ENCODE data around the gene CNGA3. TPM values are rescaled to one million over a fixed set of nuclear protein-coding genes. Genes with fewer than 3 reads are reported as not detected.

Gene CNGA3
- total RNA-seq (2014; rRNA removed; shearing (Covaris generic)) (under 0.01 and 0.51 TPM in 2 replicates), polyA plus RNA-seq (2016; fragmentation: Nextera tagmentation; extraction: Ambion mirVana) (0.20 and 0.30 TPM in 2 replicates)

- DNase-seq, result peak; percentile 57
- H3K9me3 ChIP-seq (ENCODE audit: low read depth), result no peaks in the 10 kb centered on the region
- peak within 1 kb of the TSS; percentile 68 for H3K4me3 ChIP-seq
- no peak within 1 kb of the TSS for H3K9ac ChIP-seq
- H3K36me3 ChIP-seq (ENCODE audit: low read depth), result no peaks in the 10 kb centered on the region
- 5% methylated on average over 59 to 64 of the region's 72 CpGs for WGBS, 2 experiments (ENCODE audit: low coverage in 1 of 2, low lambda C conversion rate in 2 of 2, missing lambda C conversion rate in 2 of 2)
- H3K4me1 ChIP-seq (ENCODE audit: insufficient read depth), result 0 out of 2 replicates have a peak, but pooled peaks cover 3% of the 10 kb centered on the region
- H3K9me2 ChIP-seq (ENCODE audit: insufficient read depth), result no peaks in the 10 kb centered on the region
- H3F3A ChIP-seq (ENCODE audit: insufficient read depth), result no peaks in the 10 kb centered on the region
- in situ Hi-C loops (cut with MboI), result no loop called here
- H3K27me3 ChIP-seq (replicated peaks; ENCODE audit: insufficient read depth), result peaks cover 42% of the 10 kb centered on the region
- H3K4me2 ChIP-seq (ENCODE audit: unreplicated experiment), result peak within 1 kb of the TSS; percentile 85
- no peak within 1 kb of the TSS for H3K27ac ChIP-seq
- H4K20me1 ChIP-seq (ENCODE audit: insufficient read depth), result no peaks in the 10 kb centered on the region
- TF ChIP-seq EZH2 (IDR thresholded peaks at IDR 0.05; ENCODE audit: insufficient read depth, poor library complexity, severe bottlenecking) (peak; percentile 75), EZH2phosphoT487 (IDR thresholded peaks at IDR 0.05; ENCODE audit: insufficient read depth, low read depth) (0 out of 2 replicates have a peak, but pooled peaks have one; percentile 41)
- no peaks in the 10 kb centered on the region for H3K79me2 ChIP-seq (ENCODE audit: insufficient read depth)
- peak within 1 kb of the TSS; percentile 78 for H2AFZ ChIP-seq
Observed at GRCh38 chr2:98346311-98347236, at the start of gene CNGA3. Gene CNGA3 (plus strand): TSS chr2:98346456. CDS start chr2:98369976, 23,520 bp downstream.

- DNase-seq, result no peak
- in situ Hi-C loops (cut with MboI), result no loop called here
- no peak overlapping the region for H3K27ac ChIP-seq
Observed at GRCh38 chr2:98297817-98298682, 48.2 kb upstream of the CNGA3 start.

GRCh38 chr2:98298683-98299164, 47.5 kb upstream of the CNGA3 start:
- Histone ChIP-seq H3K4me2 (ENCODE audit: unreplicated experiment) (no peak overlapping the region), H3K36me3 (ENCODE audit: low read depth) (no peaks in the 10 kb centered on the region), H3K79me2 (ENCODE audit: insufficient read depth) (no peaks in the 10 kb centered on the region), H3K4me1 (ENCODE audit: insufficient read depth) (no peaks in the 10 kb centered on the region), H3K4me3 (no peak overlapping the region), H2AFZ (no peak overlapping the region), H3K27me3 (replicated peaks; ENCODE audit: insufficient read depth) (no peaks in the 10 kb centered on the region; the same call in 1 of the 2 replicates), H3F3A (ENCODE audit: insufficient read depth) (no peaks in the 10 kb centered on the region), H3K9ac (no peak overlapping the region), H3K9me2 (ENCODE audit: insufficient read depth) (no peaks in the 10 kb centered on the region), H4K20me1 (ENCODE audit: insufficient read depth) (no peaks in the 10 kb centered on the region), H3K27ac (no peak overlapping the region), H3K9me3 (ENCODE audit: low read depth) (no peaks in the 10 kb centered on the region)
- no peak for TF ChIP-seq EZH2 (IDR thresholded peaks at IDR 0.05; ENCODE audit: insufficient read depth, poor library complexity, severe bottlenecking)
- TF ChIP-seq EZH2phosphoT487 (IDR thresholded peaks at IDR 0.05; ENCODE audit: insufficient read depth, low read depth), result no peak
- 55 to 58% methylated on average over 6 of the region's 6 CpGs for WGBS, 2 experiments (ENCODE audit: low coverage in 1 of 2, low lambda C conversion rate in 2 of 2, missing lambda C conversion rate in 2 of 2)
- in situ Hi-C loops (cut with MboI), result no loop called here
- no peak for DNase-seq

More at GRCh38 chr2:98297817-98298682, 48.2 kb upstream of the CNGA3 start:
- no peaks in the 10 kb centered on the region for H3K4me1 ChIP-seq (ENCODE audit: insufficient read depth)
- no peaks in the 10 kb centered on the region for H3K9me2 ChIP-seq (ENCODE audit: insufficient read depth)
- TF ChIP-seq EZH2phosphoT487 (IDR thresholded peaks at IDR 0.05; ENCODE audit: insufficient read depth, low read depth), result no peak
- no peak for TF ChIP-seq EZH2 (IDR thresholded peaks at IDR 0.05; ENCODE audit: insufficient read depth, poor library complexity, severe bottlenecking)
- H3F3A ChIP-seq (ENCODE audit: insufficient read depth), result no peaks in the 10 kb centered on the region
- H4K20me1 ChIP-seq (ENCODE audit: insufficient read depth), result no peaks in the 10 kb centered on the region
- H3K79me2 ChIP-seq (ENCODE audit: insufficient read depth), result no peaks in the 10 kb centered on the region
- no peak overlapping the region for H3K4me2 ChIP-seq (ENCODE audit: unreplicated experiment)
- WGBS, 2 experiments (ENCODE audit: low coverage in 1 of 2, low lambda C conversion rate in 2 of 2, missing lambda C conversion rate in 2 of 2), result 50 to 53% methylated on average over 12 of the region's 12 CpGs
- no peak overlapping the region for H2AFZ ChIP-seq
- no peaks in the 10 kb centered on the region; the same call in 1 of the 2 replicates for H3K27me3 ChIP-seq (replicated peaks; ENCODE audit: insufficient read depth)
- no peak overlapping the region for H3K4me3 ChIP-seq
- no peak overlapping the region for H3K9ac ChIP-seq
- H3K9me3 ChIP-seq (ENCODE audit: low read depth), result no peaks in the 10 kb centered on the region
- no peaks in the 10 kb centered on the region for H3K36me3 ChIP-seq (ENCODE audit: low read depth)
